WTC11 (cell line): ENCODE data around the gene COL4A6.

Experiments
- CTCF ChIP-seq: fragments of 200-600 bp; IDR thresholded peaks from 2 replicates; pipeline ENCODE4 v1.8.0; 2022; ENCODE audit warnings: antibody characterized with exemption
- ELF4 ChIP-seq: sonication (generic); formaldehyde crosslinking; IDR thresholded peaks from 2 replicates; pipeline ENCODE4 v1.8.1; 2022; ENCODE audit warnings: low read depth, mild to moderate bottlenecking, moderate library complexity, missing genetic modification reagents
- ESRRA ChIP-seq: sonication (generic); formaldehyde crosslinking; IDR thresholded peaks from 2 replicates; pipeline ENCODE4 v1.8.1; 2022; ENCODE audit warnings: mild to moderate bottlenecking, missing genetic modification reagents, borderline replicate concordance
- FOXJ3 ChIP-seq: sonication (generic); formaldehyde crosslinking; IDR thresholded peaks from 2 replicates; pipeline ENCODE4 v1.9.0; 2021; ENCODE audit warnings: missing genetic modification reagents, mild to moderate bottlenecking, borderline replicate concordance
- GRHL2 ChIP-seq: fragments of 250-450 bp; sonication (Bioruptor Pico); IDR thresholded peaks from 2 replicates; pipeline ENCODE4 v1.8.0; 2022; ENCODE audit warnings: mild to moderate bottlenecking, moderate library complexity; ENCODE audit not compliant: insufficient replicate concordance, severe bottlenecking
- JUN ChIP-seq: sonication (generic); formaldehyde crosslinking; IDR thresholded peaks from 2 replicates; pipeline ENCODE4 v1.8.0; 2023; ENCODE audit warnings: mild to moderate bottlenecking, missing genetic modification reagents
- MAX ChIP-seq: sonication (generic); formaldehyde crosslinking; IDR thresholded peaks from 2 replicates; pipeline ENCODE4 v1.8.0; 2022; ENCODE audit warnings: mild to moderate bottlenecking, missing genetic modification reagents
- MLX ChIP-seq: sonication (generic); formaldehyde crosslinking; IDR thresholded peaks from 2 replicates; pipeline ENCODE4 v1.8.1; 2023; ENCODE audit warnings: mild to moderate bottlenecking, missing genetic modification reagents, moderate library complexity
- RELA ChIP-seq: sonication (generic); formaldehyde crosslinking; IDR thresholded peaks from 2 replicates; pipeline ENCODE4 v1.8.1; 2022; ENCODE audit warnings: missing genetic modification reagents, mild to moderate bottlenecking, borderline replicate concordance
- ZNF263 ChIP-seq: sonication (generic); formaldehyde crosslinking; IDR thresholded peaks from 2 replicates; pipeline ENCODE4 v1.8.1; 2022; ENCODE audit warnings: low read depth, mild to moderate bottlenecking, moderate library complexity, missing genetic modification reagents
- ZNF512 ChIP-seq: sonication (generic); formaldehyde crosslinking; IDR thresholded peaks from 2 replicates; pipeline ENCODE4 v1.8.1; 2022; ENCODE audit warnings: missing genetic modification reagents, borderline replicate concordance
- TF ChIP-seq, protein P1 (sequence below): sonication (generic); formaldehyde crosslinking; IDR thresholded peaks from 2 replicates; pipeline ENCODE4 v1.8.0; 2023; ENCODE audit warnings: missing genetic modification reagents, mild to moderate bottlenecking, borderline replicate concordance

GRCh38 chrX:108217876-108218275 lies 220.3 kb downstream of the COL4A6 start:
- TF ChIP-seq GRHL2 (no peak), MAX (CRISPR knock-in tag) (no peak), ELF4 (no peak), ZNF512 (CRISPR knock-in tag) (no peak), FOXJ3 (CRISPR knock-in tag) (no peak), ESRRA (no peak), CTCF (no peak), ZNF263 (CRISPR knock-in tag) (no peak), JUN (no peak), RELA (CRISPR knock-in tag) (no peak), MLX (CRISPR knock-in tag) (no peak)
- TF ChIP-seq, protein P1, sequence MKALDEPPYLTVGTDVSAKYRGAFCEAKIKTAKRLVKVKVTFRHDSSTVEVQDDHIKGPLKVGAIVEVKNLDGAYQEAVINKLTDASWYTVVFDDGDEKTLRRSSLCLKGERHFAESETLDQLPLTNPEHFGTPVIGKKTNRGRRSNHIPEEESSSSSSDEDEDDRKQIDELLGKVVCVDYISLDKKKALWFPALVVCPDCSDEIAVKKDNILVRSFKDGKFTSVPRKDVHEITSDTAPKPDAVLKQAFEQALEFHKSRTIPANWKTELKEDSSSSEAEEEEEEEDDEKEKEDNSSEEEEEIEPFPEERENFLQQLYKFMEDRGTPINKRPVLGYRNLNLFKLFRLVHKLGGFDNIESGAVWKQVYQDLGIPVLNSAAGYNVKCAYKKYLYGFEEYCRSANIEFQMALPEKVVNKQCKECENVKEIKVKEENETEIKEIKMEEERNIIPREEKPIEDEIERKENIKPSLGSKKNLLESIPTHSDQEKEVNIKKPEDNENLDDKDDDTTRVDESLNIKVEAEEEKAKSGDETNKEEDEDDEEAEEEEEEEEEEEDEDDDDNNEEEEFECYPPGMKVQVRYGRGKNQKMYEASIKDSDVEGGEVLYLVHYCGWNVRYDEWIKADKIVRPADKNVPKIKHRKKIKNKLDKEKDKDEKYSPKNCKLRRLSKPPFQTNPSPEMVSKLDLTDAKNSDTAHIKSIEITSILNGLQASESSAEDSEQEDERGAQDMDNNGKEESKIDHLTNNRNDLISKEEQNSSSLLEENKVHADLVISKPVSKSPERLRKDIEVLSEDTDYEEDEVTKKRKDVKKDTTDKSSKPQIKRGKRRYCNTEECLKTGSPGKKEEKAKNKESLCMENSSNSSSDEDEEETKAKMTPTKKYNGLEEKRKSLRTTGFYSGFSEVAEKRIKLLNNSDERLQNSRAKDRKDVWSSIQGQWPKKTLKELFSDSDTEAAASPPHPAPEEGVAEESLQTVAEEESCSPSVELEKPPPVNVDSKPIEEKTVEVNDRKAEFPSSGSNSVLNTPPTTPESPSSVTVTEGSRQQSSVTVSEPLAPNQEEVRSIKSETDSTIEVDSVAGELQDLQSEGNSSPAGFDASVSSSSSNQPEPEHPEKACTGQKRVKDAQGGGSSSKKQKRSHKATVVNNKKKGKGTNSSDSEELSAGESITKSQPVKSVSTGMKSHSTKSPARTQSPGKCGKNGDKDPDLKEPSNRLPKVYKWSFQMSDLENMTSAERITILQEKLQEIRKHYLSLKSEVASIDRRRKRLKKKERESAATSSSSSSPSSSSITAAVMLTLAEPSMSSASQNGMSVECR, result no peak
